NCI-H2196 (cell line): Measurements from ENCODE around the gene CYP27C1.
A peak's percentile ranks its signal among the peaks of the same experiment; 100 is the strongest.
"Not testable (repeated sequence)": the region's sequence is repeated elsewhere in the genome, so short reads cannot be mapped to it uniquely, and the experiment has no call there.

Experiments used
- DNase-seq: peaks from one replicate; lab custom pipeline; 2025; ENCODE audit not compliant: unreplicated experiment; lab: John Stamatoyannopoulos, UW

CYP27C1 gene

GRCh38 chr2:127173057-127173456 is 47.0 kb downstream of the CYP27C1 start:
- no peak for DNase-seq

GRCh38 chr2:127172306-127172705 is 47.8 kb downstream of the CYP27C1 start:
- no peak for DNase-seq

DNA sequence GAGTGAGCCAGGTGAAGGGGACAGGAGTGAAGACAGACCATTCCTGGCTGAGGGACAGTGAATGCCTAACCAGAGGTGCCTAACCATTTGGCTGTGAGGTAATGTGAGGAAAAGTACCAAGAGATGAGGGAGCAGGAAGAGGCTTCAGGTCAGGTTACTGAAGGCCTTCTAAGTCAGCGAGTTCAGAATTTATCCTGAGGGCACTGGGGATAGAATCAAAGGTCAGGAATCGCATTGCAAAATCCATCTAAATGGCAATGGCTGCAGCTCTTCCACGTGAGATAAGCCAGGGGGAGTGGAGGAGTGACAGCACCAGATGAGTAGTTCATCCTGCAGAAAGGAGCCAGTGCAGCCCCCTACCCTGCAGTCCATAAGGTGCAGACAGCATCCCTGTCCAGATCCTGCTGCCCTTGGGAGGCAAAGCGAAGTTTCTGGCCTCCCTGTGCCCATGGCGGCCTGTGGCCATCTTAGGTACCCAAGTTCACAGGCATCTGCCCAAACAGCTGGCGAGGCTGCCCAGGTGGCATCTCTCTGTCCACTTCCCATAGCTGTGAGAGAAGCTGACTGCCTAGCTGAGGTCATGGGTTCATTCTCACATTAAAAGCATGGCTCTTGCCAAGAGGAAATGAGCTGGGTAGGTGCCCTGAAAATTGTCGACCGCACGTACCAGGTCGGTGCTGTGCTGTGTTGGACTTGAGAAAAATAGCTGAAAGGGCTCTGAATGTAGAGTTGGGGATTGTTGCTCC is 49.5 kb downstream of the CYP27C1 start:
- no peak for DNase-seq

DNA sequence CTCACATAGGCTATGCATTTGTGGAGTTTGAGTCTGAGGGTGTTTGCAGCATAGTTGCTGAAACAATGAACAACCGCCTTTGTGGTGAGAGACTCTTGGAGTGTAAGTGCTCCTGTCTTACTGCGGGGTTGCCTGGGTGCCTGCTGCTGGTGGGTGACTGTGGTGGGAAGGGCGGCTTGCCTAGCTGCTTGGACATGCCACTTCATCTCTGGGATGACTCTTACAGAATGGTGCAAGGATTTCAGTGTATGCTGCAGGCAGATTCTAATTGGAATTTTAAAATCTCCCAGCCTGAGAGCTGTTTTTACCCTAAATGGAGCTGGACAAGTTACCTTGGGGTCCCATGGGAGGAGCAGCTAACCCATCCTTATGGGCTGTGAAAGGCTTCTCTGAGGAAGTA is 50.1 kb downstream of the CYP27C1 start:
- DNase-seq, result no peak

GRCh38 chr2:127169066-127169660 is 50.9 kb downstream of the CYP27C1 start:
- no peak for DNase-seq

DNA sequence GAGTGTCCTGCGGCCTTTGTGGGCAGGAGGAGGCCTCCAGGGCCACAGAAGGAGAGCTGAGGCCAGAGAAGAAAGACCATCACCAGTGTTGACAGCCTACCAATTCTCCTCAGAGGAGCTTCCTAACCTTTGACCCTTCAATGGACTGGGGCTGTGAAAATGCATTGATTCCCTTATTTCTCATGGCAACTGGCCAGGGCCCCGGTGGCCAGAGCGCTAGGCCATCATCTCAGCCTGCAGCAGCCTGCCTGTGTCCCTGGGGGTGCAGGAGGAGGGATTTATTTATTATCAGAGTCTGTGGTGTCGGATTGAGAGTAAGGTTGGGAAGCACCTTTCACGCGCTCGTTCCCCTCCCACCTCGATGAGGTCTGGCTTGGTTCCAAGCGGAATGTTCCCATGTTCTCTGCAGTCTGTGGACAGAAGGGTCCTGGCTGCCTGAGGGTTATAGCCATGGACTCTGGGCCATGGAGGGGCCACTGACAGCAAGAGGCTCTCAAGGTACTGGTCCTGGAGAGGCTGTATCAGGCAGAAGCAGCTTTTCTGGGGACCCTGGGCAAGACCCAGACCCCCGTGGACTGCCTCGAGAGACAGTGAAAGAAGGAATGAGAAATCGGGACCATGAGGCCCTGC is 53.8 kb downstream of the CYP27C1 start:
- DNase-seq, result no peak

DNA sequence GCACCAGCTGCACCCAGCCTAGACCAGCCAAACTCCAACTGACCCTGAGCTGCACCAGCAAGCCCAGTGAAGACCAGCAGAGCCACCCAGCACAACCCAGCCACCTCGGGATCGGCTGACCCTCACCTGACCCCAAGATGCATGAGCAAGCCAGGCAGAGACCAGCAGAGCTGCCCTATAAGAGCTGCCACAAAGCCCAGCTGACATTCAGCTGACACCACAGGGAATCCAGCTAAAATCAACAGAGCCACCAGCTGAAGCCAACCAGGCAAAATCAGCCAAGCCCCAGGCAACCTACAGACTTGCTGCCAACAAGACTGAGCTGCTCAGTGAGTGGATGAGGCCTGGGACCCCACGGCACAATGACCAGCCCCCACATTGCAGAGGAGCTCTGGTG is 54.6 kb downstream of the CYP27C1 start:
- peak; percentile 53 for DNase-seq

- peak; percentile 53 for DNase-seq
These were observed 55.1 kb downstream of the CYP27C1 start for GRCh38 chr2:127164761-127165538.

DNA sequence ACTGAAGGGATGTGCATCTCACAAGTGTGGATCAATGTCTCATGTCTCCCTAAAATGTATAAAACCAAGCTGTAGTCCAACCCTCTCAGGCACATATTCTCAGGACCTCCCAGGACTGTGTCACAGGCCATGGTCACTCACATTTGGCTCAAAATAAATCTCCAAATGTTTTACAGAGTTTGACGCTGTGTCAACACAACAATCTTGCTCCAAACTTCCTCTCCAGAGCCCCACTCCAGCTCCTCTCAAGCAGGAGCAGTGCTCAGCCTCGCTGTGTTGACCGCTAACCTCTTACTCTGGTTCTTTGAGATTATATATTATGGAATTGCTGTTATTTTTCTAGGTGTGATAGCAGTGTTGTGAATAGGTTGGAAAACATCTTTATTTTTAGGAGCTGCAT is 56.2 kb downstream of the CYP27C1 start:
- no peak for DNase-seq

- DNase-seq, result not testable (repeated sequence)
These were observed 57.1 kb downstream of the CYP27C1 start for GRCh38 chr2:127163090-127163406.

GRCh38 chr2:127162261-127163089 is 57.6 kb downstream of the CYP27C1 start:
- no peak for DNase-seq

DNA sequence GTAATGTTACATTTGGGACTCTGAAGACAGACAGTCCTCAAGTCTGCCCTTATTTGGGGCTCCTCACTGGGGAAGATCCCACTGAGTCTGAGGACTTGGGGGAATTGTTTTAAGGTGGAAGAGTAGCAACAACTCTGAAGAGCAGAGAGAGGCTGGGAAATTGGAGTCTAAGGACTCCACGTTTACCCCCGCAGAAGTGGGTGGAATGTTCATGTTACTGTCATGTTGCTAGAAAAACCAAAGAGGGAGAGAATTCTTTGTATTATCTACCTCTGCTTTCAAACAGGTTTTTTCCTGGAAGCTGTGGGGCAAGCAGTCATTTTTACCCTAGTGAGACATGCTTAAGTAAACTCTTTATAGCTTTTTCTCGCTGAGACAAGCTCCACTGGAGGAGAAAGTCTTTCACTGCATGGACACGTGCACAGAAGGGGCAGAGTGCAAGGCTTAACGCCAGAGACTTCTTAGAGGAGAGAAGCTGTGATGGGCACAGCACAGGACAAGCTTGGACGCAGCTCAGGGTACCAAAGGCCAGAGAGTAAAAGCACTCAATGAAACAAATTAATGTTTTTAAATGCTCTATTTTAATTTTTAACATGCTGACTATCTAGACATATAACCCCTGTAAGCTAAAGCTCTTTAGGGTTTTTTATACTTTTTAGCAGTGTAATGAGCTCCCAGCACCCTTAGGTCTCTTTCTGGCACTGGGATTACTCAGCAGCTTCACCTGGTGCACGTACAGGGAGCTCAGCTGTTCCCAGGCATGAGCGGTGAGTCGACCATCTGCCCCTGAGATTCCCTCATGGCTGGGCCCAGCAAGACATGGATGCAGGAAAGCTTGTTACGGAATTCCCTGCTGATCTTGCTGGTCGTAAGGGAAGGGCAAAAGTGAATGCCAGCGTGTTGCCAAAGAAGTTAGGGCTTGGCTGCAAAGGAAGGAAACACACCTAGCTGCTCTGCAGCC is 58.6 kb downstream of the CYP27C1 start:
- no peak for DNase-seq

DNA sequence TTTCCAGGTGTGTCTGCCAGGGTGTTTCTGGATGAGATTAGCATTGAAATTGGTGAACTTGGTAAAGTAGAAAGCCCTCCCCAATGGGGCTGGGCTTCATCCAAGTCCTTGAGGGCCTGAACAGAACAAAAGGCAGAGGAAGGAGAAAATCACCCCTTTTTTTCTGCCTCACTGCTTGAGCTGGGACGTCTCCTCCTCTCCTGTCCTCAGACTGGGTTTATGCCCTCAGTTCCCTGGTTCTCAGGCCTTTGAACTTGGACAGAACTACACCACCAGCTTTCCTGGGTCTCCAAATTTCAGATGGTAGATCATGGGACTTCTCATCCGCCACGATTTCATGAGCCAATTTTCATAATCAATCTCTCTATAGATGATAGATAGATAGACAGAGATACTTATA is 59.4 kb downstream of the CYP27C1 start:
- no peak for DNase-seq

DNA sequence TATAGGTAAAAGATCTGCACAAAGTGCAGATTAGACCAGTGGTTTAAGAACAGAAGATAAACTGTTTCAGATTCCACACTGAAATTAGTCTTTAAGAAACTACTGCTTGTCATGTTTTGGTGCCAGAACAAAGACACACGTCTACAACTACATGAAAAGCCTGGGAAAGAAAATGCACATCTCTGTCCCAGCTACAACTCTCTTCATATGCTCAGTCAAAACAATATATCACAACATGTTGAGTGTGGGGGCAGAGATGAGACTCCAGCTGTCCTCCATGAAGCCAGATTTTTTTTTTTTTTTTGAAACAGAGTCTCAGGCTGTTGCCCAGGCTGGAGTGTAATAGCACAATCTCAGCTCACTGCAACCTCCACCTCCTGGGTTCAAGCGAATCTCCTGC is 60.6 kb downstream of the CYP27C1 start:
- DNase-seq, result no peak

DNA sequence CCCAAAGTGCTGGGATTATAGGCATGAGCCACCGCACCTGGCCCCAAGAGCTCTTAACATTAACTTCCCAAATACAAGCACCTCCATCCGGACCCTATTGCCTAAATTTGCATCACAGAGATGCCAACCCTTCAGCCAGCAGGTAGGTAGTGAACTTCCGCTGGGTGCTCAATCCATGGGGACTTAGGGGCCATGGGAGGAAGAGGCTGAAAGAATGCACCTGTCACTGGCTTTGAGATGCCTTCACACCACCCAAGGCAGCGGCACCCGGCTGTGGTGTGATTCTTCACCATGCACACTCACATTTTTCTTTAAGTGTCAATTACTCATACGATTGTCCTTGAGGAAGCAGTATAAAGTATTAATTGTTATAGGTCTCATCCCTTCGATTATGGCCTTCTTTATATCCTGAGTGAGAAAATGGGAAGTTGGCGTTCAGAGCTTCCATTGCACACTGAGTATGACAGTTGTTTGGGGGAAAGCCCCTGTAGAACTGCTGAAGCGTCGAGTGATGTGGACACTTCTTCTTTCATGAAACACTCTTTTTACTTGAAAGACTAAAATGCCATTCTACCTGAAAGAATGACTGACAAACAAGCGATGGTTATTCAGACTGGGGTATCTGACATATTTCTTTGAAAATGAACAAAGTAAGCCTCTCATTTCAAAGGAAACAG is 61.3 kb downstream of the CYP27C1 start:
- no peak for DNase-seq

GRCh38 chr2:127157651-127158485 is 62.2 kb downstream of the CYP27C1 start:
- DNase-seq, result no peak

GRCh38 chr2:127157114-127157513 is 63.0 kb downstream of the CYP27C1 start:
- no peak for DNase-seq

GRCh38 chr2:127155947-127156346 is 64.2 kb downstream of the CYP27C1 start:
- no peak for DNase-seq
